ENCODE results near the gene PRND. TPM values are rescaled to one million over a fixed set of nuclear protein-coding genes. Genes with fewer than 3 reads are reported as not detected.
A peak's percentile ranks its signal among the peaks of the same experiment; 100 is the strongest.
"Not testable (repeated sequence)": the region's sequence is repeated elsewhere in the genome, so short reads cannot be mapped to it uniquely, and the experiment has no call there.

PRND gene
- polyA plus RNA-seq, 12 donors, result 31.3 to 142 (median 43.7) TPM

- no peak for DNase-seq
Measured at GRCh38 chr20:4728120-4728760, 6.5 kb downstream of the PRND start.

GRCh38 chr20:4729265-4729664 lies 7.6 kb downstream of the PRND start:
- no peak for DNase-seq

GRCh38 chr20:4730780-4731179 lies 9.1 kb downstream of the PRND start:
- no peak for DNase-seq

GRCh38 chr20:4736875-4737274 lies 15.2 kb downstream of the PRND start:
- no peak for DNase-seq

GRCh38 chr20:4737857-4738627 lies 16.3 kb downstream of the PRND start:
- DNase-seq, result no peak

- DNase-seq, result peak; percentile 26
Measured at GRCh38 chr20:4740774-4741431, 19.2 kb downstream of the PRND start.

- DNase-seq, result no peak
Measured at GRCh38 chr20:4748847-4749246, 27.1 kb downstream of the PRND start.

- no peak for DNase-seq
Measured at GRCh38 chr20:4749326-4749725, 27.6 kb downstream of the PRND start.

GRCh38 chr20:4750381-4750780 lies 28.7 kb downstream of the PRND start:
- DNase-seq, result no peak

GRCh38 chr20:4759100-4759884 lies 37.6 kb downstream of the PRND start:
- DNase-seq, result not testable (repeated sequence)

- no peak for DNase-seq
Measured at GRCh38 chr20:4763261-4763660, 41.6 kb downstream of the PRND start.

GRCh38 chr20:4763723-4764510 lies 42.2 kb downstream of the PRND start:
- DNase-seq, result no peak

- no peak for DNase-seq
Measured at GRCh38 chr20:4764805-4765204, 43.1 kb downstream of the PRND start.

GRCh38 chr20:4765681-4766080 lies 44.0 kb downstream of the PRND start:
- no peak for DNase-seq

GRCh38 chr20:4766631-4767030 lies 44.9 kb downstream of the PRND start:
- DNase-seq, result no peak

GRCh38 chr20:4767084-4767483 lies 45.4 kb downstream of the PRND start:
- DNase-seq, result no peak

GRCh38 chr20:4769328-4769727 lies 47.6 kb downstream of the PRND start:
- DNase-seq, result no peak

GRCh38 chr20:4770026-4770425 lies 48.3 kb downstream of the PRND start:
- no peak for DNase-seq

GRCh38 chr20:4771004-4771403 lies 49.3 kb downstream of the PRND start:
- no peak for DNase-seq

- DNase-seq, result no peak
Measured at GRCh38 chr20:4772132-4772531, 50.4 kb downstream of the PRND start.

- DNase-seq, result not testable (repeated sequence)
Measured at GRCh38 chr20:4773014-4773413, 51.3 kb downstream of the PRND start.

Data from muscle of arm (tissue), 12 donors.